ENCODE data around the gene MUC16.

The MUC16 gene

DNA sequence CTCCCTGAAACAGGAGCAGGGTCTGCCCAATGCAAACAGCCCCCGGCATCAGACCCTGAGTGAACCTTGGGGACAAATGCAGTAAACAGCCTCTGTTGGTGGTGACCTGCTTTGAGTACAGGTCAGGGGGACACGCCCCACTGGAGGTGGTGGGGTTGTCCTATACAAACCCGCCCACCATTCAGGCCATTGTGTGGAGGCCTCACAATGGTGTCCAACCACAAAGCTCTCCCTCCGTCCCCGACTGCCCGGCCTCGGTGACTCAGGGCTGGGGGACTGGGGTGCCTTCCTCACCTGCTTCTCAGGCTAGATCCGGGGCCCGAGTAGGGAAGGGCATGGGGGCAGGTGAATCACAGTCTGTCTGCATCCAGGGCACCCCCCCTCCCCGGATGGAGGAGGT lies 1.5 kb downstream of the MUC16 start:
- no peak for DNase-seq (ENCODE audit: low spot score)

DNA sequence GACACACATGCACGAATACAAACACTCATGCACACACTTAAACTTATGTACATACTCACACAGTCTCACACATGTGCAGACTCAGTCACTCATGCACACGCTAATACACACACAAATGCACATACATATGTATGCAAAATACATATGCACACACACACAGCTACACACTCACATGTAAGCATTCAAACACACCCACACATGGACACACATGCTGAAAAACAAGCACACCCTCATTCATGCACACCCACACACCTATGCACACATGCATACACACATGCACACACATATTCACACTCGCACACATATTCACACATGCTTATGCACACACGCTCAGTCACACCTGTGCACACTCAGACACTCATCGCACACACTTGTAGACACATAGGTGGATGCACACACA lies 9.3 kb downstream of the MUC16 start:
- DNase-seq (ENCODE audit: low spot score): no peak

DNA sequence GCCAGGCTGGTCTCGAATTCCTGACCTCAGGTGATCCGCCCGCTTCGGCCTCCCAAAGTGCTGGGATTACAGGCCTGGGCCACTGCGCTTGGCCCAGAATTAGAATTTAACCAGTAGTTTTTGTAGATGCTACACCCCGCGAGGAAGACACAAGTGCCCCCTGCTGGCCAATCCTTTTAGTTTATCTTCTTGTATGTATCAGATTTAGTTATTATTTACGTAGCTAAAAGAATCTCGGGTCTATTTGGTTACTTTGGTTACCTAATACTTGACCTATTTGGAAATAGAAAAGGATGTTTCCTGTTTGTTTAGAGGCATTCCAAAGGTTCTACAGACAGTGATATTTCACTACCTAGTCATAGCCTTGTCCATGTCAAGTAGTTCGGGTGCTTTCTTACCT lies 22.0 kb downstream of the MUC16 start:
- no peak for DNase-seq (ENCODE audit: low spot score)

DNA sequence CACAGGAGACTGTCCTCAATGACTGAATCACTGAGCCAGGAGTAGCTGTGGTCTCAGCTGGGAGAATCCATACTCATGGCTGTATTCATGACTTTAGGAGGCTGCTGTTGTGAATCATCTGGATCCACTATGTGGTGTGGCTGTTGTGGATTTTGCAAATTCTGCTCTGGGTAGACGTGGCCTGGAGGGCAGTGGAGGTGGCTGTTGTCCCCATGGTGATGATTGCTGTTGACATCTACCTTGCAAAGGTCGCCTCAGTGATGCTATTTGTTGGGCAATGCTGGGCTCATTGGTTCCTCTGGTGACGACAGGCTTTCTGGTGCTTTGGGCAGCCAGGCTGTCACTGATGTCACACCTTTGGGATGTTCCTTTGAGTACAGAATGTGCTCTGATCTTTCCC lies 23.9 kb downstream of the MUC16 start:
- no peak for DNase-seq (ENCODE audit: low spot score)

DNA sequence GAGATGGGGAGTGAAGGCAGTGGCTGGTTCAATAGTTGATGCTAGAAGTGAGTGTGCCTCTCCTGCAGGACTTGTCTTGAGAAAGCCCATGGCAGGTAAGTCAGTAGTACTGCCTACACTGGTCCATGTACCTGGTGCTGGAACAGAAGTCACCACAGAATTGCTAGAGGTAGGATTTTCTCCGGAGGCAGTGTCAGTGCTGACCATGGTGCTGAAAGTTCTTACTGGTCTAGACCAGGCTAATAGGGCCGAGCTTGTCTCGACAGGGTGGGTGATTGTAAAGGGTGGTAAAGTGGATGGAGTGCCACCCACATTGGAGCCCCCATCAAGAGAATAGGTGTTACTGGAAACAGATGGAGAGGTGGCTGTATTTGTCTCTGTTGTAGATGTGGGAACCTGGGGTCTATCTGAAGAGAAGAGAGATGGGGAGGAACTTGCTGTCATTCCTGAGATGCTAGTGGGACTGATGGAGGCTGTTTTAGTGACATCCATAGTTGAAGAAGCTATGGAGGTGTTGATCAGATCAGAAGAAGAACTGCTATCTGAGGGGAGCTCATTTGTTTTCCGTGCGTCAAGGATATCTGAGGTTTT lies 36.6 kb downstream of the MUC16 start:
- DNase-seq (ENCODE audit: low spot score): peak; percentile 4

DNA sequence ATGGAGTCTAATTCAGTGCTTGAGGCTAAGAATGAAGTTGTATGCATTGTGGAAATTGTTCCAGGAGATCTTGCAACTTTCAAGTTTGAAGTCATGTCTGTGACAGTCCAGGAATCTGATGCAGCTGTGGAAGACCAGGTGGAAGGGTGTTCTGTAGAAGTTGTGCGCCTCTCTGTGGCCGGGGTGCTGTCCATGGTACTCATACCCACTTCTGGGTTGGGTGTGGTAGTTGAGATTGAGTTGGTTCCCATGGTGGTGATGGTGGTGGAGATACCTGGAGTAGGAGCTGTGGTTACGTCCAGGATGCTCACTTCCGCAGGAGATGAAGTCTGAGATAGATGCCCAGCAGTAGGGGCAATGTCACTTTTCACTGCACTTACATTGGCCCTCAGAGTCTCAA lies 44.3 kb downstream of the MUC16 start:
- DNase-seq (ENCODE audit: low spot score): no peak

Measured in activated CD4-positive, alpha-beta T cell treated with anti-CD3 and anti-CD28 coated beads, Interleukin-2, Interleukin-4, amounts not matched to agents 100 ng/mL and 50 ng/mL, durations not matched to agents 16 hours and 8 hours (primary cell).